HepG2 (cell line): ENCODE data around the gene ATP9A. TPM values are rescaled to one million over a fixed set of nuclear protein-coding genes. Genes with fewer than 3 reads are reported as not detected.

Source experiments
- ATAC-seq: fragments of 200-7000 bp; cut with Tn5 transposase; 3 replicates; pipeline ENCODE4 v1.9.1; 2020; ENCODE audit warnings: mild to moderate bottlenecking, moderate library complexity
- BruUV-seq: library from RNA; stranded (reverse); fragments of 400-500 nt; replicated peaks from 2 replicates; lab custom pipeline; 2021; lab: Mats Ljungman, UMichigan
- CTCF ChIA-PET: fragments of 300-600 bp; formaldehyde crosslinking; extraction: SDS; loops from one replicate; lab custom pipeline; 2021; ENCODE audit warnings: low total read pairs, inconsistent platforms, low intra/inter-chr PET ratio; lab: Yijun Ruan, JAX
- POLR2A ChIA-PET: fragments of 350-600 bp; sonication (Branson Sonifier 250); formaldehyde crosslinking; loops from one replicate; lab custom pipeline; 2020; ENCODE audit warnings: antibody characterized with exemption, inconsistent platforms; lab: Yijun Ruan, JAX
- DNase-seq: peaks from one replicate; pipeline ENCODE4 v3.0.0-alpha.2; 2015; ENCODE audit warnings: low spot score
- FAIRE-seq: peaks from 3 replicates; lab custom pipeline; 2011; peaks lifted over from hg19 to GRCh38; lab: Jason Lieb, UNC
- H2AFZ ChIP-seq: one replicate; pipeline ENCODE4 v1.6.1; 2011; ENCODE audit warnings: low read length, inconsistent platforms
- H3K27ac ChIP-seq: fragments of 300-600 bp; 3 replicates; pipeline ENCODE4 v1.8.0; 2011; ENCODE audit warnings: mixed run types, mild to moderate bottlenecking, mixed read lengths, low read length, inconsistent platforms; ENCODE audit not compliant: insufficient read depth; ENCODE audit errors: extremely low read length
- H3K27me3 ChIP-seq, 2 experiments: fragments of 200-600 bp in 1 of 2; 2 replicates in 1 of 2; 3 replicates in 1 of 2; pipeline versions ENCODE4 v1.6.0 to v1.8.0; 2011; ENCODE audit warnings: low read length in 2 of 2, mild to moderate bottlenecking in 2 of 2, moderate library complexity in 2 of 2, inconsistent platforms in 1 of 2; ENCODE audit not compliant: insufficient read depth in 2 of 2, control insufficient read depth in 1 of 2
- H3K36me3 ChIP-seq, 2 experiments: fragments of 200-600 bp in 1 of 2; replicated peaks in 1 of 2; 2 replicates in 1 of 2; 3 replicates in 1 of 2; pipeline versions ENCODE4 v1.5.1 to v1.8.0; 2011; ENCODE audit warnings: low read length in 2 of 2, inconsistent platforms in 1 of 2; ENCODE audit not compliant: insufficient read depth in 2 of 2, control insufficient read depth in 1 of 2
- H3K4me1 ChIP-seq: 2 replicates; pipeline ENCODE4 v1.5.1; 2012; ENCODE audit warnings: low read length, inconsistent platforms; ENCODE audit not compliant: insufficient read depth
- H3K4me2 ChIP-seq: 2 replicates; pipeline ENCODE4 v1.6.0; 2011; ENCODE audit warnings: low read depth, low read length, inconsistent platforms
- H3K4me3 ChIP-seq, 3 experiments: fragments of 200-600 bp in 1 of 3; sonication (generic), shearing (Covaris generic) in 1 of 3; replicated peaks in 1 of 3; 2 replicates each; pipeline ENCODE4 v1.5.1; 2011 to 2016; ENCODE audit warnings: low read length in 3 of 3, inconsistent platforms in 2 of 3, low read depth in 2 of 3, mild to moderate bottlenecking in 2 of 3, control low read depth in 1 of 3, mixed read lengths in 1 of 3; ENCODE audit not compliant: insufficient read depth in 1 of 3
- H3K79me2 ChIP-seq: one replicate; pipeline ENCODE4 v1.6.1; 2011; ENCODE audit warnings: low read length, inconsistent platforms; ENCODE audit not compliant: insufficient read depth
- H3K9ac ChIP-seq: 2 replicates; pipeline ENCODE4 v1.6.0; 2011; ENCODE audit warnings: mild to moderate bottlenecking, low read depth, low read length, inconsistent platforms; ENCODE audit not compliant: insufficient read depth
- H3K9me3 ChIP-seq: 2 replicates; pipeline ENCODE4 v1.5.1; 2012; ENCODE audit warnings: mild to moderate bottlenecking, low read length
- H4K20me1 ChIP-seq: 2 replicates; pipeline ENCODE4 v1.6.0; 2011; ENCODE audit warnings: inconsistent platforms, mild to moderate bottlenecking, low read length, moderate library complexity; ENCODE audit not compliant: insufficient read depth
- ATF7-NPFF ChIP-seq: sonication (generic); formaldehyde crosslinking; IDR thresholded peaks from 2 replicates; pipeline ENCODE4 v1.8.1; 2023; ENCODE audit warnings: mild to moderate bottlenecking, low read depth, missing genetic modification reagents, moderate library complexity
- CREB1 ChIP-seq, 2 experiments: fragments of 450-650 bp in 1 of 2; IDR thresholded peaks; 2 replicates each; pipeline ENCODE4 v1.6.1; 2016 to 2017; ENCODE audit warnings: control low read depth in 1 of 2, mild to moderate bottlenecking in 1 of 2, missing compliant biosample characterization in 1 of 2, missing genetic modification characterization in 1 of 2
- RXRB ChIP-seq: IDR thresholded peaks from 2 replicates; pipeline ENCODE4 v1.6.1; 2016; ENCODE audit warnings: borderline replicate concordance, missing genetic modification reagents, missing compliant biosample characterization
- SNAPC4 ChIP-seq: sonication (generic); formaldehyde crosslinking; IDR thresholded peaks from 2 replicates; pipeline ENCODE4 v1.4.0; 2020; ENCODE audit warnings: mild to moderate bottlenecking, missing genetic modification reagents
- ZBTB10 ChIP-seq: sonication (generic); formaldehyde crosslinking; IDR thresholded peaks from 2 replicates; pipeline ENCODE4 v1.4.0; 2020; ENCODE audit warnings: missing genetic modification reagents, borderline replicate concordance
- ZBTB43 ChIP-seq: sonication (generic); formaldehyde crosslinking; conservative IDR thresholded peaks from 2 replicates; pipeline ENCODE4 v1.4.0; 2020; ENCODE audit warnings: missing genetic modification reagents
- ZNF850 ChIP-seq: sonication (generic); formaldehyde crosslinking; conservative IDR thresholded peaks from 2 replicates; pipeline ENCODE4 v1.9.0; 2021; ENCODE audit warnings: mild to moderate bottlenecking, missing genetic modification reagents
- WGBS: methylation state at CpG from one replicate; pipeline ENCODE4 v1.1.6; 2017; ENCODE audit warnings: low lambda C conversion rate; 5-methylcytosine and 5-hydroxymethylcytosine counted together
- in situ Hi-C: cut with HindIII; loops from 2 replicates; pipeline ENCODE4 v1.10.0; 2017; ENCODE audit warnings: low pct_unique_long_range_greater_than_20kb; ENCODE audit not compliant: extremely low pct_ligation_motif_present
- intact Hi-C: fragments of 100-400 bp; cut with micrococcal nuclease; formaldehyde crosslinking; loops from one replicate; pipeline ENCODE4 v1.10.0; 2022; ENCODE audit not compliant: unreplicated experiment
- polyA plus RNA-seq, 8 experiments: library from polyadenylated mRNA; depleted of rRNA in 3 of 8; stranded (reverse) in 7 of 8; unstranded in 1 of 8; fragments of >200 nt; fragmentation: Illumina TruSeq in 4 of 8; extraction: Trizol in 4 of 8; gene quantifications; 2 replicates each; pipeline versions ENCODE4 v1.2.1 to v1.2.3, GENCODE V29; 2011 to 2016; ENCODE audit warnings: low read depth in 4 of 8, missing spikeins in 1 of 8, mixed read lengths in 1 of 8; ENCODE audit not compliant: insufficient read depth in 1 of 8
- total RNA-seq, 5 experiments: library from RNA; depleted of rRNA; stranded (reverse); fragments of >200 nt; fragmentation: Illumina TruSeq; extraction: Trizol; gene quantifications; 2 replicates each; pipeline ENCODE4 v1.2.3, GENCODE V29; 2016; ENCODE audit warnings: low read depth in 1 of 5
- TF ChIP-seq, protein P1 (sequence below): sonication (generic); formaldehyde crosslinking; conservative IDR thresholded peaks from 2 replicates; pipeline ENCODE4 v1.4.0; 2020; ENCODE audit warnings: missing genetic modification reagents

The ATP9A gene
- total and polyA plus RNA-seq, 2 of the 13 experiments (the other 11 are each of a cell fraction or from before 2014, with no cell fraction given), result 11.8 to 18.5 TPM

DNA sequence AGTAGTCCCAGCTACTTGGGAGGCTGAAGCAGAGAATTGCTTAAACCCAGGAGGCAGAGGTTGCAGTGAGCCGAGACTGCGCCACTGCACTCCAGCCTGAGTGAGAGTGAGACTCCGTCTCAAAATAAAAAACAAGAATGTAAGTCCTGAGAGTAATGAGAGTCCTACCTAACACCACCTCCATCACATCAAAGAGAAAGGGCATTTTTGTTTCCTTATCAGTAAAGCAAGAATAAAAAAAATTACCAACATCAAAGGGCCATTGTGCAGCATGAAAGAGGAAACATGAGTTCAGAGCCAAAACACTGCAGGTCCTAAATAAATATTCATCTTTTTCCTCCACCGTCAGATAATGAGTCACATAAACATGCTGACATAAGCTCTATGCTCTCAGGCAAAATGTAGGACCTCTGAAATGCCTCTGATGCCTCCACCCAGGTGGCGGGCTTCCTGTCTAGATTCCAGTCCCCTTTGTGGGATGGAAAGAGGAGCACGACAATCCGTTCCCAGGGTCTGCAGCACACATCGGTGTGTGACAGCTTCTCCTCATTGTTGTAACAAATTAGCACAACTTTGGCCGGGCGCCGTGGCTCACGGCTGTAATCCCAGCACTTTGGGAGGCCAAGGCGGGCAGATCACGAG, 7.2 kb downstream of the ATP9A start (continued):
- no peak for TF ChIP-seq ATF7-NPFF
- no peak for TF ChIP-seq ZBTB10 (CRISPR knock-in tag)

DNA sequence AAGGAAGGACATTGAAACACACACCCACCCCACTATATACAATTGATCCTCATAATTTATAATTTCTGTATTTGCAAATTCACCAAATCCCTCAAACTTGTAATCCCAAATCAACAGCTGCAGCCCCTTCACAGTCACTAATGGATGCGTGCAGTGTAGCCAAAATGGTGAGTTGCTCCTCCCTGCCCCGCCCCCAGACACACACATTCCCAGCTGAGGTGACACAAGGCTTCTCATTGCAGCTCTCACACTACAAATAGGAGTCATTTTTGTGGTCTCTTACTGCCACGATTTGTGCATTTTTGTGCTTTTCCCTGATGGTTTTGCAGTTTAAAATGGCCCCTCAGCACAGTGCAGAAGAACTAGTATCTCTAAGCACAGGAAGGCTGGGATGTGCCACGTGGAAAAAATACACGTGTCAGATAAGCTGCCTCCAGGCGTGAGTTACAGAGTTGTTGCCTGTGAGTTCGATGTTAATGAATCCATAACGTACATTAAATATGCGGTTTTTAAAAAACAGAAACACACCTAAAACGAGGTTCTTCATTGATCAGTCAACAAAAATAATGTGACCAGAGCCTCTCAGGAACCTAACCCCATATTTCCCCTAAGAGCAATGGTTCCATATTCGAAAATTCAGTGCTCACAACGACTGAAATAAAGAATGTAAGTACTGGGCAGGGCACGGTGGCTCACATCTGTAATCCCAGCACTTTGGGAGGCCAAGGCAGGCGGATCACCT, 8.2 kb downstream of the ATP9A start:
- ChIA-PET CTCF (no interaction called here), POLR2A (interaction anchor here (1.2 to 2.1 kb wide), 2 partner anchors 10 to 21 kb away, joined by 3 to 12 read pairs; no protein-coding TSS in a partner anchor)
- FAIRE-seq, result peak; percentile 39
- in situ Hi-C loops (loop anchor here (10.0 kb wide), 1 partner anchor 55 kb away; no protein-coding TSS in a partner anchor), intact Hi-C loops (loop anchor here (1.0 kb wide), 1 partner anchor 10 kb away; no protein-coding TSS in a partner anchor)
- peaks cover 25% of the 10 kb centered on the region for H3K79me2 ChIP-seq
- no peak overlapping the region for H3K4me3 ChIP-seq
- H2AFZ ChIP-seq, result no peak overlapping the region
- no peaks in the 10 kb centered on the region for H3K27me3 ChIP-seq
- 0 out of 5 replicates have a peak, but pooled peaks cover 0 to 2% of the 10 kb centered on the region in 2 experiments for H3K36me3 ChIP-seq
- no TSS peak for BruUV-seq
- peaks cover 51% of the 10 kb centered on the region for H3K4me1 ChIP-seq
- 0 out of 2 replicates have a peak overlapping the region, but pooled peaks have one; percentile 6 for H3K4me2 ChIP-seq
- peak overlapping the region; percentile 57 for H3K27ac ChIP-seq
- no peaks in the 10 kb centered on the region for H4K20me1 ChIP-seq
- WGBS, result 89% methylated on average over 14 of the region's 14 CpGs
- peak; percentile 64 for DNase-seq
- no peaks in the 10 kb centered on the region for H3K9me3 ChIP-seq
- no peak overlapping the region; the same call in 1 of the 2 replicates for H3K9ac ChIP-seq
- ATAC-seq, result no peak
- TF ChIP-seq SNAPC4 (peak; percentile 87), ZNF850 (CRISPR knock-in tag) (no peak), RXRB (no peak), CREB1 (IDR thresholded peaks at IDR 0.05) (no peak), CREB1 (CRISPR knock-in tag; IDR thresholded peaks at IDR 0.05) (no peak), ZBTB43 (CRISPR knock-in tag) (0 out of 2 replicates have a peak, but pooled peaks have one; percentile 42)
- TF ChIP-seq, protein P1, sequence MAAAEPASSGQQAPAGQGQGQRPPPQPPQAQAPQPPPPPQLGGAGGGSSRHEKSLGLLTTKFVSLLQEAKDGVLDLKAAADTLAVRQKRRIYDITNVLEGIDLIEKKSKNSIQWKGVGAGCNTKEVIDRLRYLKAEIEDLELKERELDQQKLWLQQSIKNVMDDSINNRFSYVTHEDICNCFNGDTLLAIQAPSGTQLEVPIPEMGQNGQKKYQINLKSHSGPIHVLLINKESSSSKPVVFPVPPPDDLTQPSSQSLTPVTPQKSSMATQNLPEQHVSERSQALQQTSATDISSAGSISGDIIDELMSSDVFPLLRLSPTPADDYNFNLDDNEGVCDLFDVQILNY (CRISPR knock-in tag), result no peak
